CD4-positive, alpha-beta T cell (primary cell): ENCODE data around the gene ANKRD16. TPM values are rescaled to one million over a fixed set of nuclear protein-coding genes. Genes with fewer than 3 reads are reported as not detected.

Experiments
- ATAC-seq: fragments of 200-7000 bp; cut with Tn5 transposase; one replicate; pipeline ENCODE4 v1.10.0; 2022; ENCODE audit warnings: mild to moderate bottlenecking; ENCODE audit not compliant: poor library complexity
- CTCF ChIA-PET: fragments of 350-600 bp; sonication (Branson Sonifier 250); formaldehyde crosslinking; loops from one replicate; lab custom pipeline; 2021; ENCODE audit warnings: antibody characterized with exemption, inconsistent platforms; lab: Charles Lee
- POLR2A ChIA-PET: fragments of 350-600 bp; sonication (Branson Sonifier 250); formaldehyde crosslinking; loops from one replicate; lab custom pipeline; 2021; ENCODE audit warnings: antibody characterized with exemption, inconsistent platforms; lab: Charles Lee
- DNase-seq, 14 experiments: peaks; one replicate each; pipeline ENCODE4 v3.0.0-alpha.2; 2013 to 2020; ENCODE audit warnings: mixed read lengths in 2 of 14
- H3K27ac ChIP-seq, 2 donors: one replicate each; pipeline versions ENCODE4 v1.5.1 to v1.7.0; 2013; ENCODE audit warnings: low read length in 2 of 2, low read depth in 1 of 2, mild to moderate bottlenecking in 1 of 2
- H3K27me3 ChIP-seq, 2 experiments: 1 replicate in 1 of 2; 2 replicates in 1 of 2; pipeline versions ENCODE4 v1.6.1 to v1.7.0; 2013; ENCODE audit warnings: low read length in 2 of 2, control low read depth in 1 of 2, mild to moderate bottlenecking in 1 of 2, moderate library complexity in 1 of 2; ENCODE audit not compliant: insufficient read depth in 2 of 2, control insufficient read depth in 1 of 2
- H3K36me3 ChIP-seq: one replicate; pipeline ENCODE4 v1.6.1; 2013; ENCODE audit warnings: low read length, control low read depth; ENCODE audit not compliant: insufficient read depth
- H3K4me1 ChIP-seq: one replicate; pipeline ENCODE4 v1.6.1; 2013; ENCODE audit warnings: low read length, control low read depth; ENCODE audit not compliant: insufficient read depth
- H3K4me3 ChIP-seq: one replicate; pipeline ENCODE4 v1.5.1; 2013; ENCODE audit warnings: mild to moderate bottlenecking, low read length, moderate library complexity
- H3K9me3 ChIP-seq, 2 experiments: 1 replicate in 1 of 2; 2 replicates in 1 of 2; pipeline versions ENCODE4 v1.6.1 to v1.7.0; 2013; ENCODE audit warnings: low read length in 2 of 2, mild to moderate bottlenecking in 2 of 2, control low read depth in 1 of 2, moderate library complexity in 1 of 2; ENCODE audit not compliant: control insufficient read depth in 1 of 2, insufficient read depth in 1 of 2
- H3K27ac Mint-ChIP-seq: one replicate; pipeline ENCODE4 v1.8.0; 2020; ENCODE audit warnings: mixed read lengths
- H3K27me3 Mint-ChIP-seq: one replicate; pipeline ENCODE4 v1.8.0; 2021; ENCODE audit warnings: mixed read lengths
- H3K36me3 Mint-ChIP-seq: one replicate; pipeline ENCODE4 v1.8.0; 2021; ENCODE audit warnings: low read depth, mixed read lengths
- H3K4me1 Mint-ChIP-seq: one replicate; pipeline ENCODE4 v1.8.0; 2021; ENCODE audit warnings: low read depth, mixed read lengths
- H3K4me3 Mint-ChIP-seq: one replicate; pipeline ENCODE4 v1.8.0; 2020; ENCODE audit warnings: mild to moderate bottlenecking, mixed read lengths
- H3K9me3 Mint-ChIP-seq: one replicate; pipeline ENCODE4 v1.8.0; 2020; ENCODE audit warnings: mixed read lengths
- intact Hi-C, 2 experiments: fragments of 100-400 bp; cut with DNase I in 1 of 2; cut with micrococcal nuclease in 1 of 2; formaldehyde crosslinking; loops; one replicate each; pipeline versions ENCODE4 v1.15.1 to v1.9.0; 2023 to 2025; cut with DNase I, micrococcal nuclease
- total RNA-seq, 174 experiments: library from RNA in 2 of 174; stranded (reverse) in 2 of 174; gene quantifications; one replicate each; pipeline ENCODE4 v1.2.3 and lab custom pipeline; 2021 to 2026
- TF ChIP-seq, protein P1 (sequence below): fragments of 200-600 bp; IDR thresholded peaks from one replicate; pipeline ENCODE4 v1.8.0; 2022; ENCODE audit warnings: antibody characterized with exemption, mild to moderate bottlenecking

ANKRD16 gene
- total RNA-seq, 2 experiments from 2014 or later, result 1.4 to 1.8 TPM

DNA sequence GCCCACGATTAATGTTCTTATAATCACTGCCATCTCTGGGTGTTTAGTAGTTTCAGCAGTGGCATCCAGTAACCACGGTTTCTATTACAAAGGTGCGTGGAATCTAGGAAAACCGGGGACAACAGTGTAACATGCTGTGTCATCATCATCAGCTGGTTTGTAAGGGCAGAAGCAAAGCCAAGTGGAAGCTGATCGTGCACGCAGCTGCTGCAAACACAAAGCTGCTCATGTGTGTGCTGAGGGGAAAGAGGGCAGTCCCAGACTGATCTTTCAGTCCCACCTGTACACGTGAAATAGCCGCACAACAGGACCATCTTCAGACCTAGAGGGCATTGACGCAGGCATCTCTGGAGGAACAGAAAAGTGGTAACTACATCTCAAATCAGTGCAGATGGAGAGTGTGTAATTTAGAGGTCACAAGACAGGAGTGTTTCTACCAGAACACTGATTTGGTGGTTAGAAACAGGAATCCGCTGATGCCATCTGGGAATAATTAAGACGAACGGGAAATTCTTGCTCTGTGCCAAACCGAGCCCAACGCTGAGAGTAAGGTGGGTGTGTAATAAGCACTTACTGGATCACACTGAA is 13.4 kb downstream of the ANKRD16 start:
- TF ChIP-seq, protein P1, sequence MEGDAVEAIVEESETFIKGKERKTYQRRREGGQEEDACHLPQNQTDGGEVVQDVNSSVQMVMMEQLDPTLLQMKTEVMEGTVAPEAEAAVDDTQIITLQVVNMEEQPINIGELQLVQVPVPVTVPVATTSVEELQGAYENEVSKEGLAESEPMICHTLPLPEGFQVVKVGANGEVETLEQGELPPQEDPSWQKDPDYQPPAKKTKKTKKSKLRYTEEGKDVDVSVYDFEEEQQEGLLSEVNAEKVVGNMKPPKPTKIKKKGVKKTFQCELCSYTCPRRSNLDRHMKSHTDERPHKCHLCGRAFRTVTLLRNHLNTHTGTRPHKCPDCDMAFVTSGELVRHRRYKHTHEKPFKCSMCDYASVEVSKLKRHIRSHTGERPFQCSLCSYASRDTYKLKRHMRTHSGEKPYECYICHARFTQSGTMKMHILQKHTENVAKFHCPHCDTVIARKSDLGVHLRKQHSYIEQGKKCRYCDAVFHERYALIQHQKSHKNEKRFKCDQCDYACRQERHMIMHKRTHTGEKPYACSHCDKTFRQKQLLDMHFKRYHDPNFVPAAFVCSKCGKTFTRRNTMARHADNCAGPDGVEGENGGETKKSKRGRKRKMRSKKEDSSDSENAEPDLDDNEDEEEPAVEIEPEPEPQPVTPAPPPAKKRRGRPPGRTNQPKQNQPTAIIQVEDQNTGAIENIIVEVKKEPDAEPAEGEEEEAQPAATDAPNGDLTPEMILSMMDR, result no peak
- ATAC-seq (no peak), DNase-seq (no peak)
- H3K4me1 ChIP-seq, result no peaks in the 10 kb centered on the region
- no peak overlapping the region for H3K27ac Mint-ChIP-seq
- peaks cover 6% of the 10 kb centered on the region for H3K4me1 Mint-ChIP-seq
- intact Hi-C loops, result loop anchor here in 1 of 2 experiments (10.0 kb wide), 1 partner anchor 1021 kb away; no protein-coding TSS in a partner anchor
- ChIA-PET POLR2A (no interaction called here), CTCF (no interaction called here)
- H3K36me3 ChIP-seq, result peaks cover 12% of the 10 kb centered on the region
- H3K4me3 ChIP-seq, result no peak overlapping the region
- no peaks in the 10 kb centered on the region for H3K27me3 ChIP-seq
- H3K36me3 Mint-ChIP-seq, result peaks cover 47% of the 10 kb centered on the region
- H3K27ac ChIP-seq, result no peak overlapping the region
- H3K4me3 Mint-ChIP-seq, result no peak overlapping the region
- no peaks in the 10 kb centered on the region for H3K27me3 Mint-ChIP-seq
- H3K9me3 Mint-ChIP-seq, result no peaks in the 10 kb centered on the region
- no peaks in the 10 kb centered on the region for H3K9me3 ChIP-seq

DNA sequence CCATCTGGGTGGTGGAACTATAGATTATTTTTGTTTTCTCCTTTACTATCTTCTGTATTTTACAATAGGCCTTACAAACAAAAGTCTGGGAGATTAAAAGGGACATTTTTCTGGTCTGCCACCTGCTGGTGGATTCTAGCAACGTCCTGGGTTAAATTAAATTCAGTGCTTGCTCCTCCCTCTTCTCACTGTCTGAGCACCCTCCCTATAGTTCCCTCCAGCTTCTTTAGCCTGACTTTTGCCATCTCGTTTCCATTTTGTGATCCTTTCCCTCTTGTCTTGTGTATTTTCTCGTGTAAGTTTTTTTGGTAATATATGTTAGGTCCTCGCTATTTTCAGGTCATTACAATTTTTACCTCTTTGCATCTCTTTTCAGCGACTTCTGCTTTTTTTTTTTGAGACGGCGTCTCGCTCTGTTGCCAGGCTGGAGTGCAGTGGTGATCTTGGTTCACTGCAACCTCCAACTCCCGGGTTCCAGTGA is 16.1 kb downstream of the ANKRD16 start:
- H3K9me3 ChIP-seq, result peaks cover 0 to under 1% of the 10 kb centered on the region in 2 experiments
- no peak overlapping the region for H3K27ac ChIP-seq
- H3K4me3 Mint-ChIP-seq, result peak overlapping the region; percentile 12
- H3K36me3 Mint-ChIP-seq, result peaks cover 29% of the 10 kb centered on the region
- H3K9me3 Mint-ChIP-seq, result no peaks in the 10 kb centered on the region
- ChIA-PET CTCF (interaction anchor here (0.6 to 1.4 kb wide), 4 partner anchors 16 to 429 kb away, joined by 3 to 5 read pairs (median 4); partner anchors contain the start of gene ANKRD16), POLR2A (interaction anchor here (0.6 to 1.4 kb wide), 5 partner anchors 12 to 189 kb away, joined by 3 to 6 read pairs (median 3); partner anchors contain the start of genes ANKRD16, FBH1 and TASOR2)
- TF ChIP-seq, protein P1, result peak; percentile 68
- ATAC-seq, result peak; percentile 99
- peaks cover 6% of the 10 kb centered on the region for H3K4me1 Mint-ChIP-seq
- H3K4me1 ChIP-seq, result no peaks in the 10 kb centered on the region
- H3K36me3 ChIP-seq, result peaks cover 12% of the 10 kb centered on the region
- intact Hi-C loops, result loop anchor here (1.0 to 10.0 kb wide), 9 partner anchors 16 to 1019 kb away; partner anchors contain the start of genes ANKRD16 (in 1 of the 2) and GDI2 (in 1 of the 2)
- H3K27me3 ChIP-seq, result no peaks in the 10 kb centered on the region
- H3K27ac Mint-ChIP-seq, result no peak overlapping the region
- DNase-seq, result peak; percentile 39 to 81 (median 58)
- no peak overlapping the region for H3K4me3 ChIP-seq
- H3K27me3 Mint-ChIP-seq, result no peaks in the 10 kb centered on the region

DNA sequence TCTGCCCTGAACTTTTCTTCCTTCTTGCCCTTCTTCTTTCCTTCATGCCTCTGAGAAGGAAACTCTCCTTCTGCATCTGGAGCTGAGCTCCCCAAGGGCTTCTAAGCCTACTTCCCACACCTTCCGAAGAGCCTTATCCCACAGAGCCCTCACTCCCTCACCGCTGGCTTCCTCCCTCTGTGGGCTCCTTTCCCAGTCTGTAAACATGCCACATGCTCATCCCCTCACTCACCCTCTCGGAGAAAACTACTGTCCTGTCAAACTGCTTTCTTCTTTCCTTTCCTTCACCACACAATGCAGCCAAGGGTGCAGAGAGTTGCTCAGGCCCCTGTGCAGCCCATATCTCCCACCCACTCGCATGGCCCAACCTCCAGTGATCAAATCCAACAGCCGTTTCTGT is 18.1 kb downstream of the ANKRD16 start:
- CTCF ChIA-PET, result no interaction called here
- H3K36me3 Mint-ChIP-seq, result peaks cover 16% of the 10 kb centered on the region
- H3K4me1 Mint-ChIP-seq, result peaks cover 6% of the 10 kb centered on the region
- Histone ChIP-seq H3K27ac (no peak overlapping the region), H3K36me3 (peaks cover 4% of the 10 kb centered on the region), H3K27me3 (no peaks in the 10 kb centered on the region), H3K9me3 (peaks cover 0 to 4% of the 10 kb centered on the region in 2 experiments), H3K4me3 (no peak overlapping the region), H3K4me1 (no peaks in the 10 kb centered on the region)
- no peak overlapping the region for H3K27ac Mint-ChIP-seq
- H3K4me3 Mint-ChIP-seq, result no peak overlapping the region
- DNase-seq (no peak), ATAC-seq (no peak)
- no peaks in the 10 kb centered on the region for H3K9me3 Mint-ChIP-seq
- TF ChIP-seq, protein P1, result no peak
- intact Hi-C loops, result loop anchor here in 1 of 2 experiments (5.0 to 10.0 kb wide), 3 partner anchors 184 to 1017 kb away; no protein-coding TSS in a partner anchor
- POLR2A ChIA-PET, result no interaction called here
- H3K27me3 Mint-ChIP-seq, result no peaks in the 10 kb centered on the region
